ENCODE measurements around the gene PPP1R37.

DNA sequence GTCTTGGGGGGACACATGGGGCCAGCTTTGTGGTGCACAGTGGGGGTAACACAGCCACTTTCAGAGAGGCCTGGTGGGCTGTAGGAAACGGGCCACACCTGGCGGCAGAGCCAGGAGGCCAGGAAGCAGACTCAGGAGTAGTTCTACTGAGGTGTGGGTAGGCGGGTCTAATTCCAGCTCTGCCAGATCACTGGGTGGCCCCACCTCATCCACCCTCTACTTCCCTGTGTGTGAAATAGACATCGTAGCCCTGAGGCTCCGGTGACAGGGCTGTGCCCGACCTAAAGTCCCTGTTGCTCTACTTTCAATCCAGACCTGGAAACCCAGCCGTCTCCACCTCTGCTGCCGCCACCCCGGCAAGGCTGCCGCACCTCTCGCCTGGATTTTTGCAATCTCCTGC, 63.8 kb downstream of the PPP1R37 start:
- TF ChIP-seq, protein P1, sequence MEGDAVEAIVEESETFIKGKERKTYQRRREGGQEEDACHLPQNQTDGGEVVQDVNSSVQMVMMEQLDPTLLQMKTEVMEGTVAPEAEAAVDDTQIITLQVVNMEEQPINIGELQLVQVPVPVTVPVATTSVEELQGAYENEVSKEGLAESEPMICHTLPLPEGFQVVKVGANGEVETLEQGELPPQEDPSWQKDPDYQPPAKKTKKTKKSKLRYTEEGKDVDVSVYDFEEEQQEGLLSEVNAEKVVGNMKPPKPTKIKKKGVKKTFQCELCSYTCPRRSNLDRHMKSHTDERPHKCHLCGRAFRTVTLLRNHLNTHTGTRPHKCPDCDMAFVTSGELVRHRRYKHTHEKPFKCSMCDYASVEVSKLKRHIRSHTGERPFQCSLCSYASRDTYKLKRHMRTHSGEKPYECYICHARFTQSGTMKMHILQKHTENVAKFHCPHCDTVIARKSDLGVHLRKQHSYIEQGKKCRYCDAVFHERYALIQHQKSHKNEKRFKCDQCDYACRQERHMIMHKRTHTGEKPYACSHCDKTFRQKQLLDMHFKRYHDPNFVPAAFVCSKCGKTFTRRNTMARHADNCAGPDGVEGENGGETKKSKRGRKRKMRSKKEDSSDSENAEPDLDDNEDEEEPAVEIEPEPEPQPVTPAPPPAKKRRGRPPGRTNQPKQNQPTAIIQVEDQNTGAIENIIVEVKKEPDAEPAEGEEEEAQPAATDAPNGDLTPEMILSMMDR (IDR thresholded peaks at IDR 0.05; ENCODE audit: extremely low read depth in 1 of 2, insufficient read depth in 1 of 2, low read depth in 1 of 2, low read length in 2 of 2) = no peak
- TF ChIP-seq POLR2A (IDR thresholded peaks at IDR 0.05; ENCODE audit: low read depth, low read length) = no peak

All from endothelial cell of umbilical vein (primary cell).